ENCODE data around the gene TRERF1. TPM values are rescaled to one million over a fixed set of nuclear protein-coding genes. Genes with fewer than 3 reads are reported as not detected.
A peak's percentile ranks its signal among the peaks of the same experiment; 100 is the strongest.

Gene TRERF1
- total RNA-seq, 5 donors from 2014 or later (not counting 1 experiment from before 2014, with no cell fraction given): 20.5 to 52.2 (median 25.6) TPM

GRCh38 chr6:42225029-42225339 lies 226.7 kb downstream of the TRERF1 start:
- Mint-ChIP-seq H3K4me1 (peaks cover 0 to 7% (median 6%) of the 10 kb centered on the region in 3 donors), H3K27ac (no peak overlapping the region), H3K27me3 (no peaks in the 10 kb centered on the region), H3K36me3 (peaks cover 17% of the 10 kb centered on the region), H3K9me3 (no peaks in the 10 kb centered on the region), H3K4me3 (no peak overlapping the region)
- ChIA-PET CTCF (interaction anchor here in 1 of 2 donors (0.7 to 2.9 kb wide), 3 partner anchors 10 to 286 kb away, joined by 3 to 13 read pairs (median 8); no protein-coding TSS in a partner anchor), POLR2A (no interaction called here)
- Histone ChIP-seq H3K36me3 (ENCODE audit: control insufficient read depth in 2 of 2, extremely low read depth in 1 of 2, insufficient read depth in 1 of 2, low read length in 1 of 2) (peaks cover 3 to 26% of the 10 kb centered on the region in 2 donors), H3K4me1 (ENCODE audit: control insufficient read depth in 1 of 2, extremely low read depth in 1 of 2, insufficient read depth in 2 of 2, low read length in 2 of 2) (no peaks in the 10 kb centered on the region), H3K27me3 (replicated peaks in 1 of 2; ENCODE audit: control insufficient read depth in 2 of 2, extremely low read depth in 1 of 2, insufficient read depth in 2 of 2, low read length in 1 of 2) (no peaks in the 10 kb centered on the region), H3K27ac (ENCODE audit: low read length) (no peak overlapping the region), H3K9me3 (no peaks in the 10 kb centered on the region), H3K4me3 (ENCODE audit: control insufficient read depth in 1 of 2, extremely low read depth in 1 of 2, low read length in 1 of 2) (no peak overlapping the region)
- DNase-seq (no peak), ATAC-seq (replicated peaks in 1 of 4) (no peak)

GRCh38 chr6:42224222-42225028 lies 227.3 kb downstream of the TRERF1 start:
- peaks cover 3 to 22% of the 10 kb centered on the region in 2 donors for H3K36me3 ChIP-seq (ENCODE audit: control insufficient read depth in 2 of 2, extremely low read depth in 1 of 2, insufficient read depth in 1 of 2, low read length in 1 of 2)
- no peak overlapping the region for H3K4me3 ChIP-seq (ENCODE audit: control insufficient read depth in 1 of 2, extremely low read depth in 1 of 2, low read length in 1 of 2)
- 43% methylated on average over 6 of the region's 12 CpGs for WGBS (ENCODE audit: insufficient coverage)
- Mint-ChIP-seq H3K27ac (peak overlapping the region; percentile 48 to 49), H3K36me3 (peaks cover 14% of the 10 kb centered on the region), H3K4me1 (peaks cover 0 to 7% (median 6%) of the 10 kb centered on the region in 3 donors), H3K4me3 (no peak overlapping the region), H3K27me3 (no peaks in the 10 kb centered on the region), H3K9me3 (no peaks in the 10 kb centered on the region)
- peak in 2 of 4 experiments; percentile 51 to 80 for ATAC-seq (replicated peaks in 1 of 4)
- no peaks in the 10 kb centered on the region for H3K27me3 ChIP-seq (replicated peaks in 1 of 2; ENCODE audit: control insufficient read depth in 2 of 2, extremely low read depth in 1 of 2, insufficient read depth in 2 of 2, low read length in 1 of 2)
- ChIA-PET POLR2A (interaction anchor here in 1 of 2 donors (0.6 kb wide), 1 partner anchor 10 kb away, joined by 5 read pairs; no protein-coding TSS in a partner anchor), CTCF (interaction anchor here in 1 of 2 donors (0.7 to 2.9 kb wide), 2 partner anchors 9 to 269 kb away, joined by 3 to 13 read pairs; no protein-coding TSS in a partner anchor)
- H3K9me3 ChIP-seq: no peaks in the 10 kb centered on the region
- H3K4me1 ChIP-seq (ENCODE audit: control insufficient read depth in 1 of 2, extremely low read depth in 1 of 2, insufficient read depth in 2 of 2, low read length in 2 of 2): no peaks in the 10 kb centered on the region
- no peak for DNase-seq
- no peak overlapping the region for H3K27ac ChIP-seq (ENCODE audit: low read length)

- Histone ChIP-seq H3K27ac (ENCODE audit: low read length) (no peak overlapping the region), H3K9me3 (no peaks in the 10 kb centered on the region), H3K4me3 (ENCODE audit: control insufficient read depth in 1 of 2, extremely low read depth in 1 of 2, low read length in 1 of 2) (no peak overlapping the region), H3K27me3 (replicated peaks in 1 of 2; ENCODE audit: control insufficient read depth in 2 of 2, extremely low read depth in 1 of 2, insufficient read depth in 2 of 2, low read length in 1 of 2) (no peaks in the 10 kb centered on the region), H3K4me1 (ENCODE audit: control insufficient read depth in 1 of 2, extremely low read depth in 1 of 2, insufficient read depth in 2 of 2, low read length in 2 of 2) (peaks cover 0 to 7% of the 10 kb centered on the region in 2 experiments), H3K36me3 (ENCODE audit: control insufficient read depth in 2 of 2, extremely low read depth in 1 of 2, insufficient read depth in 1 of 2, low read length in 1 of 2) (peaks cover 2 to 3% of the 10 kb centered on the region in 2 donors)
- Mint-ChIP-seq H3K27me3 (no peaks in the 10 kb centered on the region), H3K36me3 (peaks cover under 1% of the 10 kb centered on the region), H3K4me3 (no peak overlapping the region), H3K9me3 (no peaks in the 10 kb centered on the region), H3K4me1 (peaks cover 7 to 12% (median 12%) of the 10 kb centered on the region in 3 donors), H3K27ac (no peak overlapping the region)
- no CpG with 5 or more reads among the region's 7 CpGs for WGBS (ENCODE audit: insufficient coverage)
- CTCF ChIA-PET: no interaction called here
- POLR2A ChIA-PET: interaction anchor here in 1 of 2 donors (0.7 kb wide), 1 partner anchor 169 kb away, joined by 3 read pairs; no protein-coding TSS in a partner anchor
- no peak for ATAC-seq (replicated peaks in 1 of 4)
- no peak for DNase-seq
Observed at GRCh38 chr6:42222448-42222847, 229.3 kb downstream of the TRERF1 start.

GRCh38 chr6:42221546-42221945 lies 230.2 kb downstream of the TRERF1 start:
- H3K9me3 Mint-ChIP-seq: no peaks in the 10 kb centered on the region
- Histone ChIP-seq H3K27me3 (replicated peaks in 1 of 2; ENCODE audit: control insufficient read depth in 2 of 2, extremely low read depth in 1 of 2, insufficient read depth in 2 of 2, low read length in 1 of 2) (no peaks in the 10 kb centered on the region), H3K9me3 (no peaks in the 10 kb centered on the region), H3K4me1 (ENCODE audit: control insufficient read depth in 1 of 2, extremely low read depth in 1 of 2, insufficient read depth in 2 of 2, low read length in 2 of 2) (peaks cover 5 to 14% of the 10 kb centered on the region in 2 experiments), H3K27ac (ENCODE audit: low read length) (no peak overlapping the region), H3K4me3 (ENCODE audit: control insufficient read depth in 1 of 2, extremely low read depth in 1 of 2, low read length in 1 of 2) (no peak overlapping the region), H3K36me3 (ENCODE audit: control insufficient read depth in 2 of 2, extremely low read depth in 1 of 2, insufficient read depth in 1 of 2, low read length in 1 of 2) (no peaks in the 10 kb centered on the region)
- DNase-seq (no peak), ATAC-seq (replicated peaks in 1 of 4) (no peak)
- POLR2A ChIA-PET: interaction anchor here in 1 of 2 donors (0.5 to 0.6 kb wide), 2 partner anchors 446 to 1260 kb away, joined by 3 to 15 read pairs; no protein-coding TSS in a partner anchor
- no peak overlapping the region for H3K4me3 Mint-ChIP-seq
- H3K27me3 Mint-ChIP-seq: no peaks in the 10 kb centered on the region
- WGBS (ENCODE audit: insufficient coverage): 100% methylated on average over 2 of the region's 4 CpGs
- CTCF ChIA-PET: no interaction called here
- no peaks in the 10 kb centered on the region for H3K36me3 Mint-ChIP-seq
- H3K27ac Mint-ChIP-seq: no peak overlapping the region
- H3K4me1 Mint-ChIP-seq: peaks cover 8 to 17% (median 17%) of the 10 kb centered on the region in 3 donors

GRCh38 chr6:42220807-42221206 lies 230.9 kb downstream of the TRERF1 start:
- Histone ChIP-seq H3K4me3 (ENCODE audit: control insufficient read depth in 1 of 2, extremely low read depth in 1 of 2, low read length in 1 of 2) (no peak overlapping the region), H3K4me1 (ENCODE audit: control insufficient read depth in 1 of 2, extremely low read depth in 1 of 2, insufficient read depth in 2 of 2, low read length in 2 of 2) (peaks cover 7 to 20% of the 10 kb centered on the region in 2 experiments), H3K9me3 (no peaks in the 10 kb centered on the region), H3K27me3 (replicated peaks in 1 of 2; ENCODE audit: control insufficient read depth in 2 of 2, extremely low read depth in 1 of 2, insufficient read depth in 2 of 2, low read length in 1 of 2) (no peaks in the 10 kb centered on the region), H3K27ac (ENCODE audit: low read length) (no peak overlapping the region), H3K36me3 (ENCODE audit: control insufficient read depth in 2 of 2, extremely low read depth in 1 of 2, insufficient read depth in 1 of 2, low read length in 1 of 2) (no peaks in the 10 kb centered on the region)
- ChIA-PET CTCF (no interaction called here), POLR2A (interaction anchor here in 1 of 2 donors (0.5 to 0.6 kb wide), 2 partner anchors 447 to 1261 kb away, joined by 3 to 15 read pairs; no protein-coding TSS in a partner anchor)
- no peak overlapping the region for H3K4me3 Mint-ChIP-seq
- H3K27ac Mint-ChIP-seq: no peak overlapping the region
- H3K27me3 Mint-ChIP-seq: no peaks in the 10 kb centered on the region
- no peaks in the 10 kb centered on the region for H3K9me3 Mint-ChIP-seq
- no peak for ATAC-seq (replicated peaks in 1 of 4)
- H3K4me1 Mint-ChIP-seq: peaks cover 8 to 23% (median 22%) of the 10 kb centered on the region in 3 donors
- H3K36me3 Mint-ChIP-seq: no peaks in the 10 kb centered on the region
- 79% methylated on average over 4 of the region's 6 CpGs for WGBS (ENCODE audit: insufficient coverage)
- no peak for DNase-seq

GRCh38 chr6:42217519-42218367 lies 234.0 kb downstream of the TRERF1 start, which contains the start of gene MRPS10:
Gene MRPS10, minus strand, starts transcription at chr6:42217861. Its CDS starts 12 bp downstream, at chr6:42217849.
- H3K36me3 ChIP-seq (ENCODE audit: control insufficient read depth in 2 of 2, extremely low read depth in 1 of 2, insufficient read depth in 1 of 2, low read length in 1 of 2): peaks cover 0 to 15% of the 10 kb centered on the region in 2 donors
- ATAC-seq (replicated peaks in 1 of 4) (peak; percentile 99 to 100 (median 99)), DNase-seq (peak; percentile 72 to 95 (median 89))
- H3K9me3 ChIP-seq: no peaks in the 10 kb centered on the region
- H3K27me3 Mint-ChIP-seq: no peaks in the 10 kb centered on the region
- peak within 1 kb of the TSS; percentile 77 to 85 for H3K4me3 ChIP-seq (ENCODE audit: control insufficient read depth in 1 of 2, extremely low read depth in 1 of 2, low read length in 1 of 2)
- peak within 1 kb of the TSS; percentile 75 for H3K27ac ChIP-seq (ENCODE audit: low read length)
- ChIA-PET POLR2A (interaction anchor here (0.6 to 1.1 kb wide), 5 partner anchors 15 to 1358 kb away, joined by 3 to 4 read pairs (median 3); partner anchors contain the start of genes POLH (in 1 of the 2) and XPO5 (in 1 of the 2)), CTCF (interaction anchor here (0.7 to 2.3 kb wide), 9 partner anchors 297 to 438 kb away, joined by 3 to 12 read pairs (median 4); partner anchors contain the start of genes BYSL (in 1 of the 2), FRS3 (in 1 of the 2) and MED20 (in 1 of the 2))
- H3K36me3 Mint-ChIP-seq: peaks cover 5% of the 10 kb centered on the region
- no peaks in the 10 kb centered on the region for H3K9me3 Mint-ChIP-seq
- WGBS (ENCODE audit: insufficient coverage): 5% methylated on average over 16 of the region's 29 CpGs
- no peaks in the 10 kb centered on the region for H3K27me3 ChIP-seq (replicated peaks in 1 of 2; ENCODE audit: control insufficient read depth in 2 of 2, extremely low read depth in 1 of 2, insufficient read depth in 2 of 2, low read length in 1 of 2)
- peaks cover 15 to 32% (median 25%) of the 10 kb centered on the region in 3 donors for H3K4me1 Mint-ChIP-seq
- peaks cover 8 to 28% of the 10 kb centered on the region in 2 experiments for H3K4me1 ChIP-seq (ENCODE audit: control insufficient read depth in 1 of 2, extremely low read depth in 1 of 2, insufficient read depth in 2 of 2, low read length in 2 of 2)
- H3K4me3 Mint-ChIP-seq: peak within 1 kb of the TSS; percentile 97 to 99 (median 98)
- H3K27ac Mint-ChIP-seq: peak within 1 kb of the TSS; percentile 96 to 97
